ENCODE results near the gene CDC25A.
A peak's percentile ranks its signal among the peaks of the same experiment; 100 is the strongest.

The CDC25A gene

GRCh38 chr3:48194446-48195071 lies 6.3 kb upstream of the CDC25A start:
- peak; percentile 4 for DNase-seq

- DNase-seq, result no peak
Observed at GRCh38 chr3:48190911-48191310, 2.7 kb upstream of the CDC25A start.

- no peak for DNase-seq
Observed at GRCh38 chr3:48189321-48189720, 1.1 kb upstream of the CDC25A start.

GRCh38 chr3:48187579-48188265 lies 495 bp downstream of the CDC25A start:
- DNase-seq, result no peak

- no peak for DNase-seq
Observed at GRCh38 chr3:48187301-48187578, 977 bp downstream of the CDC25A start.

- DNase-seq, result no peak
Observed at GRCh38 chr3:48186631-48187300, 1.5 kb downstream of the CDC25A start.

- no peak for DNase-seq
Observed at GRCh38 chr3:48185129-48185528, 3.1 kb downstream of the CDC25A start.

GRCh38 chr3:48184299-48184698 lies 3.9 kb downstream of the CDC25A start:
- no peak for DNase-seq

- no peak for DNase-seq
Observed at GRCh38 chr3:48180531-48181253, 7.5 kb downstream of the CDC25A start.

- peak; percentile 34 for DNase-seq
Observed at GRCh38 chr3:48180021-48180420, 8.2 kb downstream of the CDC25A start.

- DNase-seq, result no peak
Observed at GRCh38 chr3:48178072-48178471, 10.1 kb downstream of the CDC25A start.

- DNase-seq, result no peak
Observed at GRCh38 chr3:48157950-48158376, 30.3 kb downstream of the CDC25A start.

GRCh38 chr3:48157202-48157840 lies 30.9 kb downstream of the CDC25A start:
- no peak for DNase-seq

- no peak for DNase-seq
Observed at GRCh38 chr3:48156163-48156562, 32.1 kb downstream of the CDC25A start.

- DNase-seq, result no peak
Observed at GRCh38 chr3:48155122-48155521, 33.1 kb downstream of the CDC25A start.

- no peak for DNase-seq
Observed at GRCh38 chr3:48151807-48152427, 36.3 kb downstream of the CDC25A start.

GRCh38 chr3:48151058-48151806 lies 37.0 kb downstream of the CDC25A start:
- DNase-seq, result peak; percentile 47

- no peak for DNase-seq
Observed at GRCh38 chr3:48143992-48144391, 44.2 kb downstream of the CDC25A start.

- DNase-seq, result no peak
Observed at GRCh38 chr3:48143567-48143966, 44.6 kb downstream of the CDC25A start.

GRCh38 chr3:48142316-48142870 lies 45.8 kb downstream of the CDC25A start:
- DNase-seq, result peak; percentile 15

GRCh38 chr3:48141604-48142137 lies 46.5 kb downstream of the CDC25A start:
- DNase-seq, result no peak
